DLD1 (cell line): ENCODE measurements around the gene SCARB1.

Experiments used
- in situ Hi-C: cut with HindIII; loops from 2 replicates; pipeline ENCODE4 v1.10.0; 2017; ENCODE audit warnings: low sequenced_read_pairs

Gene SCARB1

GRCh38 chr12:124750149-124750656 lies 113.5 kb downstream of the SCARB1 start:
- in situ Hi-C loops = no loop called here

GRCh38 chr12:124749725-124750124 lies 113.9 kb downstream of the SCARB1 start:
- in situ Hi-C loops = no loop called here

GRCh38 chr12:124747426-124748161 lies 116.1 kb downstream of the SCARB1 start:
- in situ Hi-C loops = no loop called here

GRCh38 chr12:124746649-124747425 lies 116.8 kb downstream of the SCARB1 start:
- in situ Hi-C loops = no loop called here

- in situ Hi-C loops = no loop called here
These were observed 117.6 kb downstream of the SCARB1 start for GRCh38 chr12:124745891-124746570.

- in situ Hi-C loops = no loop called here
These were observed 118.2 kb downstream of the SCARB1 start for GRCh38 chr12:124745465-124745890.

- in situ Hi-C loops = no loop called here
These were observed 118.8 kb downstream of the SCARB1 start for GRCh38 chr12:124744659-124745464.

- in situ Hi-C loops = no loop called here
These were observed 119.4 kb downstream of the SCARB1 start for GRCh38 chr12:124744273-124744640.

GRCh38 chr12:124743479-124744272 lies 120.0 kb downstream of the SCARB1 start:
- in situ Hi-C loops = no loop called here

- in situ Hi-C loops = no loop called here
These were observed 121.0 kb downstream of the SCARB1 start for GRCh38 chr12:124742678-124743077.

- in situ Hi-C loops = no loop called here
These were observed 121.6 kb downstream of the SCARB1 start for GRCh38 chr12:124742111-124742510.

GRCh38 chr12:124741211-124741610 lies 122.5 kb downstream of the SCARB1 start:
- in situ Hi-C loops = no loop called here

- in situ Hi-C loops = no loop called here
These were observed 123.0 kb downstream of the SCARB1 start for GRCh38 chr12:124740691-124741137.

GRCh38 chr12:124739953-124740561 lies 123.6 kb downstream of the SCARB1 start:
- in situ Hi-C loops = loop anchor here (10.0 kb wide), 3 partner anchors 55 to 345 kb away; no protein-coding TSS in a partner anchor

- in situ Hi-C loops = loop anchor here (10.0 kb wide), 3 partner anchors 54 to 344 kb away; no protein-coding TSS in a partner anchor
These were observed 124.8 kb downstream of the SCARB1 start for GRCh38 chr12:124738636-124739467.

GRCh38 chr12:124737772-124738635 lies 125.7 kb downstream of the SCARB1 start:
- in situ Hi-C loops = loop anchor here (10.0 kb wide), 3 partner anchors 53 to 343 kb away; no protein-coding TSS in a partner anchor

GRCh38 chr12:124737040-124737419 lies 126.6 kb downstream of the SCARB1 start:
- in situ Hi-C loops = loop anchor here (10.0 kb wide), 3 partner anchors 52 to 342 kb away; no protein-coding TSS in a partner anchor
